ENCODE measurements around the gene SLC35F3.

The SLC35F3 gene

GRCh38 chr1:234279021-234279420 is 374.5 kb downstream of the SLC35F3 start:
- no peak overlapping the region for H3K27ac ChIP-seq (ENCODE audit: low read depth, low read length)
- no peak for TF ChIP-seq EZH2phosphoT487 (IDR thresholded peaks at IDR 0.05; ENCODE audit: borderline replicate concordance, low read length)
- TF ChIP-seq, protein P1, sequence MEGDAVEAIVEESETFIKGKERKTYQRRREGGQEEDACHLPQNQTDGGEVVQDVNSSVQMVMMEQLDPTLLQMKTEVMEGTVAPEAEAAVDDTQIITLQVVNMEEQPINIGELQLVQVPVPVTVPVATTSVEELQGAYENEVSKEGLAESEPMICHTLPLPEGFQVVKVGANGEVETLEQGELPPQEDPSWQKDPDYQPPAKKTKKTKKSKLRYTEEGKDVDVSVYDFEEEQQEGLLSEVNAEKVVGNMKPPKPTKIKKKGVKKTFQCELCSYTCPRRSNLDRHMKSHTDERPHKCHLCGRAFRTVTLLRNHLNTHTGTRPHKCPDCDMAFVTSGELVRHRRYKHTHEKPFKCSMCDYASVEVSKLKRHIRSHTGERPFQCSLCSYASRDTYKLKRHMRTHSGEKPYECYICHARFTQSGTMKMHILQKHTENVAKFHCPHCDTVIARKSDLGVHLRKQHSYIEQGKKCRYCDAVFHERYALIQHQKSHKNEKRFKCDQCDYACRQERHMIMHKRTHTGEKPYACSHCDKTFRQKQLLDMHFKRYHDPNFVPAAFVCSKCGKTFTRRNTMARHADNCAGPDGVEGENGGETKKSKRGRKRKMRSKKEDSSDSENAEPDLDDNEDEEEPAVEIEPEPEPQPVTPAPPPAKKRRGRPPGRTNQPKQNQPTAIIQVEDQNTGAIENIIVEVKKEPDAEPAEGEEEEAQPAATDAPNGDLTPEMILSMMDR (IDR thresholded peaks at IDR 0.05; ENCODE audit: low read depth, low read length, poor library complexity, severe bottlenecking), result no peak

GRCh38 chr1:234280500-234280899 is 376.0 kb downstream of the SLC35F3 start:
- no peak overlapping the region for H3K4me2 ChIP-seq (ENCODE audit: low read length)
- H3K9me2 ChIP-seq (replicated peaks; ENCODE audit: control insufficient read depth, low read length), result no peaks in the 10 kb centered on the region
- H3K79me2 ChIP-seq (ENCODE audit: control insufficient read depth, low read length), result no peaks in the 10 kb centered on the region
- no peaks in the 10 kb centered on the region for H3K4me1 ChIP-seq (ENCODE audit: control insufficient read depth, low read length)
- TF ChIP-seq EZH2phosphoT487 (IDR thresholded peaks at IDR 0.05; ENCODE audit: borderline replicate concordance, low read length), result no peak
- TF ChIP-seq, protein P1 (IDR thresholded peaks at IDR 0.05; ENCODE audit: low read depth, low read length, poor library complexity, severe bottlenecking), result no peak
- H3K36me3 ChIP-seq (ENCODE audit: control insufficient read depth, low read length), result no peaks in the 10 kb centered on the region
- no peak overlapping the region for H3K27ac ChIP-seq (ENCODE audit: low read depth, low read length)
- H3F3A ChIP-seq (ENCODE audit: control insufficient read depth, insufficient read depth), result no peaks in the 10 kb centered on the region
- no peaks in the 10 kb centered on the region for H3K9me3 ChIP-seq (ENCODE audit: control insufficient read depth, insufficient read depth, low read length)
- no peaks in the 10 kb centered on the region for H3K27me3 ChIP-seq (ENCODE audit: control insufficient read depth, low read length)
- no peaks in the 10 kb centered on the region for H4K20me1 ChIP-seq (ENCODE audit: control insufficient read depth, insufficient read depth, low read depth, low read length)
- H3K4me3 ChIP-seq (ENCODE audit: low read length), result no peak overlapping the region

More at GRCh38 chr1:234279021-234279420, 374.5 kb downstream of the SLC35F3 start:
- Histone ChIP-seq H3K9me3 (ENCODE audit: control insufficient read depth, insufficient read depth, low read length) (no peaks in the 10 kb centered on the region), H3K4me2 (ENCODE audit: low read length) (no peak overlapping the region), H3K27me3 (ENCODE audit: control insufficient read depth, low read length) (no peaks in the 10 kb centered on the region), H4K20me1 (ENCODE audit: control insufficient read depth, insufficient read depth, low read depth, low read length) (no peaks in the 10 kb centered on the region), H3K9me2 (replicated peaks; ENCODE audit: control insufficient read depth, low read length) (no peaks in the 10 kb centered on the region), H3F3A (ENCODE audit: control insufficient read depth, insufficient read depth) (no peaks in the 10 kb centered on the region), H3K79me2 (ENCODE audit: control insufficient read depth, low read length) (no peaks in the 10 kb centered on the region), H3K4me3 (ENCODE audit: low read length) (no peak overlapping the region), H3K4me1 (ENCODE audit: control insufficient read depth, low read length) (no peaks in the 10 kb centered on the region), H3K36me3 (ENCODE audit: control insufficient read depth, low read length) (no peaks in the 10 kb centered on the region)

DNA sequence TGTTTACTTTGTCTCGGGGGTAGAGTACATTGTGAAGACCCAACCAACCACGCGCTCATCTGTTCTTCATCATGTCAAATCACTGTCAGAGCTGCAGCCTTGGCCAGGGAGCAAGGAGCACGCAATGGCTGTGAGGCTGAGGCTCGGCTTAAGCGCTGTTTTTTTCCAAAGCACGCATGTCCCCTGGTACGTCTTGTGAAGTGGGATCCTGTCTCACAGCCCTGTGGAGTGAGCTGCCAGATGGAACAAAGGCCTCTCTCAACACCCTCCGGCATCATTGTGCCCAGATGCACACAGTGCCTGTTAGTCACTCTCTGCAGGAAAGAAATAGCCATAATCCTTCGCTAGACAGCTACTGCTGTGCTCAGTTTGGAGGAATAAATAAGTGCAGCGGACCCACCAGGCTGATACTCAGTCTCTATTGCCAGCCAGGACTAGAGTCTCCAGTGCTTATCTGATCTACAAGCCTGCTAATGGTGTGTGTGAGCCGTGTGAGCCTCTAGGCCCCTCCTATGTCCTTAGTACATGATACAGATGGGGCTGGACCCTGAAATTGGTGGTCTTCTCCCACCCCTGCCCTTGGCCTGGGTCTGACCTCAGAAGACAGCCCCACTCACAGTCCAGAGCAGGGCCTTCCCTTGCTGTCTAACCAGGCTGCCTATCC is 377.5 kb downstream of the SLC35F3 start:
- Histone ChIP-seq H3K27ac (ENCODE audit: low read depth, low read length) (no peak overlapping the region), H3K36me3 (ENCODE audit: control insufficient read depth, low read length) (no peaks in the 10 kb centered on the region), H4K20me1 (ENCODE audit: control insufficient read depth, insufficient read depth, low read depth, low read length) (no peaks in the 10 kb centered on the region), H3K4me1 (ENCODE audit: control insufficient read depth, low read length) (no peaks in the 10 kb centered on the region), H3K27me3 (ENCODE audit: control insufficient read depth, low read length) (no peaks in the 10 kb centered on the region), H3F3A (ENCODE audit: control insufficient read depth, insufficient read depth) (no peaks in the 10 kb centered on the region), H3K9me3 (ENCODE audit: control insufficient read depth, insufficient read depth, low read length) (no peaks in the 10 kb centered on the region), H3K79me2 (ENCODE audit: control insufficient read depth, low read length) (no peaks in the 10 kb centered on the region), H3K9me2 (replicated peaks; ENCODE audit: control insufficient read depth, low read length) (no peaks in the 10 kb centered on the region), H3K4me3 (ENCODE audit: low read length) (no peak overlapping the region), H3K4me2 (ENCODE audit: low read length) (no peak overlapping the region)
- TF ChIP-seq EZH2phosphoT487 (IDR thresholded peaks at IDR 0.05; ENCODE audit: borderline replicate concordance, low read length), result no peak
- TF ChIP-seq, protein P1 (IDR thresholded peaks at IDR 0.05; ENCODE audit: low read depth, low read length, poor library complexity, severe bottlenecking), result no peak
